ENCODE data around the gene ZFAND5.

The ZFAND5 gene

GRCh38 chr9:72362680-72363139, 2.3 kb downstream of the ZFAND5 start:
- peak; percentile 8 for DNase-seq

- DNase-seq: no peak
These were observed 2.9 kb downstream of the ZFAND5 start for GRCh38 chr9:72362118-72362531.

- DNase-seq: no peak
These were observed 3.8 kb downstream of the ZFAND5 start for GRCh38 chr9:72361217-72361616.

- DNase-seq: no peak
These were observed 4.7 kb downstream of the ZFAND5 start for GRCh38 chr9:72360324-72360723.

- no peak for DNase-seq
These were observed 8.9 kb downstream of the ZFAND5 start for GRCh38 chr9:72356041-72356582.

- no peak for DNase-seq
These were observed 9.9 kb downstream of the ZFAND5 start for GRCh38 chr9:72355153-72355552.

GRCh38 chr9:72354704-72355103, 10.3 kb downstream of the ZFAND5 start:
- no peak for DNase-seq

GRCh38 chr9:72353455-72354116, 11.4 kb downstream of the ZFAND5 start:
- no peak for DNase-seq

GRCh38 chr9:72352911-72353388, 12.1 kb downstream of the ZFAND5 start:
- no peak for DNase-seq

GRCh38 chr9:72351538-72352453, 13.2 kb downstream of the ZFAND5 start:
- no peak for DNase-seq

- DNase-seq: no peak
These were observed 15.1 kb downstream of the ZFAND5 start for GRCh38 chr9:72349911-72350310.

- no peak for DNase-seq
These were observed 15.8 kb downstream of the ZFAND5 start for GRCh38 chr9:72349240-72349639.

GRCh38 chr9:72346333-72346732, 18.7 kb downstream of the ZFAND5 start:
- no peak for DNase-seq

- no peak for DNase-seq
These were observed 26.4 kb downstream of the ZFAND5 start for GRCh38 chr9:72338631-72339030.

- no peak for DNase-seq
These were observed 27.7 kb downstream of the ZFAND5 start for GRCh38 chr9:72337286-72337685.

- no peak for DNase-seq
These were observed 30.2 kb downstream of the ZFAND5 start for GRCh38 chr9:72334658-72335337.

GRCh38 chr9:72333709-72334108, 31.3 kb downstream of the ZFAND5 start:
- no peak for DNase-seq

GRCh38 chr9:72333197-72333596, 31.8 kb downstream of the ZFAND5 start:
- no peak for DNase-seq

- no peak for DNase-seq
These were observed 32.7 kb downstream of the ZFAND5 start for GRCh38 chr9:72332351-72332750.

GRCh38 chr9:72327631-72328030, 37.4 kb downstream of the ZFAND5 start:
- DNase-seq: no peak

GRCh38 chr9:72326641-72327040, 38.4 kb downstream of the ZFAND5 start:
- DNase-seq: no peak

GRCh38 chr9:72324974-72325373, 40.0 kb downstream of the ZFAND5 start:
- DNase-seq: no peak

GRCh38 chr9:72322678-72323077, 42.3 kb downstream of the ZFAND5 start:
- no peak for DNase-seq

Measured in stimulated activated naive CD4-positive, alpha-beta T cell treated with Interleukin-2 at 50 U/mL for 16 hours (primary cell).